ENCODE data around the gene CEP164. TPM values are rescaled to one million over a fixed set of nuclear protein-coding genes. Genes with fewer than 3 reads are reported as not detected.

CEP164 gene
- total and polyA plus RNA-seq, 2 of the 8 experiments (the other 6 are each of a cell fraction or from before 2014, with no cell fraction given) = 8.4 to 20.8 TPM

- no peak for TF ChIP-seq TAF1 (IDR thresholded peaks at IDR 0.05; ENCODE audit: low read depth, low read length)
- no peak for TF ChIP-seq MAFK (IDR thresholded peaks at IDR 0.05; ENCODE audit: low read depth, low read length)
These were observed 92.0 kb downstream of the CEP164 start (continued) for GRCh38 chr11:117419482-117420142.
